GM18519 (cell line): Measurements from ENCODE around the gene VPS37C.
"Not testable (repeated sequence)": the region's sequence is repeated elsewhere in the genome, so short reads cannot be mapped to it uniquely, and the experiment has no call there.

Source experiments
- ATAC-seq: cut with Tn5 transposase; IDR thresholded peaks from one replicate; pipeline ENCODE4 v1.9.1; 2021; ENCODE audit warnings: mild to moderate bottlenecking, moderate library complexity; ENCODE audit not compliant: unreplicated experiment, low FRiP score

VPS37C gene

GRCh38 chr11:61103851-61104423 lies 57.3 kb downstream of the VPS37C start:
- ATAC-seq = no peak

DNA sequence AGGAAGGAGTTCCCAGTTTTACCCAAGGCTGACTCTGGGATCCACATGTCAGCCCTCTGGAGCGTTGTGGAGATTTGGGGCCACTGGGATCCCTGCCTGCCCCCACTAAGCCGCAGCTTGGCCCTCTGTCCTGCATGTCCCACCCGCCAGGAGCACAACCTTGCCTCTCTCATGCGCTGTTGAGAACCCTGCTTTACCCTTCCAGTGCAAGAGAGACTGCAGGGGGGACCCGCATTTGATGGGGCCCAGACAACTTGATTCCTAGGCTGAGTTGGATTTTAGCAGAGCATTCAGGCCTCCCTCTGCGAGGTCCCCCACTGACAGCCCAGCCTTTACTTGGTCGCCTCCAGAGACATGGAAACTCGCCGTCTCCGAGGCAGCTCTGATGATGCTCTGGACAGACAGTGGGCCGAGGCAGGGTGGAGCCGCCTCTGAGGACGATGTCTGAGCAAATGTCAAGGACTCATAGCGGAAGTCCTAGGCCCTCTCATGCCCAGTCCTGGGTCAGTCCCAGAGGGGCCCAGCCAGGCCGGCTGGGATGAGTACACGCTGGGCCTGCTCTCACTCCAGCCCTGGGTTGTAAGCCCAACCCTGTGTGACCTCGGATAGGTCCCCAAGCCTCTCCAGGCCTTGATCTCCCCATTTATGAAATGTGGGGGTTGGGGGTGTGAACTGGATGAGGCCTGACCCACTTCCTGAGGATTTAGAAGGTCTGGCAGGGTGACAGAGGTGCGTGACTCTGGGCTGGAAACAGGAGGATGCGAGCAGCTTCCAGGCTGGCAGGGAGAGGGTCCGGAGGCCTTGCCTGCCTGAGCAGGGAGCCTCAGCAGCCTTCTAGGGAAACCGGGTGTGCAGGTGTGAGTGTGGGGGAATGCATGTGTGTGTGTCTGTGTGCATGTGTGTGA lies 58.3 kb downstream of the VPS37C start:
- no peak for ATAC-seq

DNA sequence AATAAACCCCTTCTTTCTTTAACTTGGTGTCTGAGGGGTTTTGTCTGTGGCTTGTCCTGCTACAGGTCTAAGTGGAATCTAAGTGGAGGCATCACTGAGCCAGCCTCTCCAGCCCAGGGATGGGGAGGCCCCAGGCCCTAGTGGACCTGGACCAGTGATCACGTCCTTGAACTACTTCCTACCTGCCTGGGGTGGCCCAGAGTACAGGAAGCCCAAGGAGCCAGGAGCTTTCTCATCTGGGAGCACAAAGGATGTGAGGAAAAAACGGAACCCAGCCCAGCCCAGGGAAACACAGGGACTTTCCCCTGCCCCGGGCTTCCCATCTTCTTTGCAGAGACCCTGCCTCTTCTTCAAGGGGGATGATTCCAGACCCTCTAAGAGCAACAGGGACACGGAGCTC lies 62.4 kb downstream of the VPS37C start:
- ATAC-seq = no peak

DNA sequence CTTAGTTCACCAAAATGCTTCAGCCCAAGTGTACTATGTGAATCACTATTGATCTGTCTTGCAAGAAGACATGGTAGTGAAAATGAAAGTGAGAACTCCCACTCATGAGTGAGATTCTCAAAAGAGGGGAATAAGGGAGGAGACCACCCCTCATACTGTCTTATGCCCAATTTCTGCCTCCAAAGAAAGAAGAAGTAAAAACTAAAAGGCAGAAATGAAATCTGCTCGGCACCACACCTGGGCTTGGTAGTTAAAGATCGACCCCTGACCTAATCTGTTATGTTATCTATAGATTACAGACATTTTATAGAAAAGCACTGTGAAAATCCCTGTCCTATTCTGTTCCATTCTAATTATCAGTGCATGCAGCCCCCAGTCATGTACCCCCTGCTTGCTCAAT lies 63.0 kb downstream of the VPS37C start:
- ATAC-seq = not testable (repeated sequence)

GRCh38 chr11:61095021-61095420 lies 66.2 kb downstream of the VPS37C start:
- ATAC-seq = no peak

- not testable (repeated sequence) for ATAC-seq
Observed at GRCh38 chr11:61094167-61094566, 67.1 kb downstream of the VPS37C start.

- ATAC-seq = no peak
Observed at GRCh38 chr11:61092908-61093763, 68.1 kb downstream of the VPS37C start.

- ATAC-seq = no peak
Observed at GRCh38 chr11:61092280-61092766, 68.9 kb downstream of the VPS37C start.

DNA sequence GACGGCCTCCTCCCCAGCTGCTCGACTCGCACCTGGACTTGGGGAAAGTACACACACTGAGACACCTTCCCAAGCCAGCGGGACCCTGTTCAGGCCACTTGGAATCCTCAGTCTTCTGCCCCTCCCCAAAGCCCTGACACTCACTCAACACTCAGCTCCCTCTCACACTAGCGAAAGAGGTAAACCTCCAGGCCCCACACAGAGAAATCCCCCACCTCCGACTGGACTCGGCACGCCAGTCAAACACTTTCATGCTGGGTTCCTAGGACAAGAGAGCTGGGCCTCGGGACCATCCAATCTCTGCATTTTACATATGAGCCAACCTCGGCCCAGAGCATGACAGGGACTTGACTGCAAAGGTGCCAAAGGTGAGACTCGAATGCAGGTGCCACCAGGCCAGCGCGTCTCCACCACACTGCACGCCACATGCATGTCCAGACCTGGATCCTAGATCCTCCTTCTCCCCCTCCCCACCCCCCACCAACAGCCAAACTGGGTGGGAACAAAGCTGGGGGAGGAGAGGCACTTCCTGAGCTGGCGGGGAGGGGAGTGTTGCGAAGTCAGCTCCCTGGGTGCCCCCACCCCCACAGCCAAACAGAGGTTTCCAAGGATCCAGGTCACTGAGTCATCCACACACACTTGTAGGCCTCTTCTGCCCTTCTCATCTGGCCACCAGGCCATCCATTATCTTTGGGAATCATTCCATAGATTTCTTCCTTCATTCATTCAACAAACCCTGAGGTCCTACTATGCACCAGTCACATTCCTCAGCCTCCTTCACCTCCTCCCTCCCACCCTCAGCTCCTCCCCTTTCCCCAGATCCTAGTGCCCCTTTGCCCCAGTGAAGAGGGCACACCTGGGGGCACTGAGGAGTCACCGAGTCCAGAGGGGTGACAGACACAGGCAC lies 69.6 kb downstream of the VPS37C start:
- ATAC-seq = no peak

DNA sequence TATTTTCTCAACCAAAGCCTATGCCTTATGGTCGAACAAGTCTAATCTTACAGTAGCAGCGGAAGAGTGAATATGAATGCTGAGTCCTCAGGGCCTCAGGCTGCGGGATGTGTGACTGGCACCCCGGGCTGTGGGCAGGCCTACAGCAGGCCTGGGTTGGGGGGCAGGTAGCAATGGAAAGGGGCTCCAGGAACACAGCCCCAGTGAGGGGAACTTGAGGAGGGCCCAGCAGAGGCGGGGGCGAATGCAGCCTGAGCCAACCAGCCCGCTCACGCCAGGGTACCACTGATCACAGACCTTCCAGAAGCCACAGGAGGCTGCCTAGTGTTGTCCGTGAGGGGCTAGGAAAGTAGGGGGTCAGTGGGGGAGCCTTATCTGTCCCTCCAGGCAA lies 70.2 kb downstream of the VPS37C start:
- no peak for ATAC-seq

DNA sequence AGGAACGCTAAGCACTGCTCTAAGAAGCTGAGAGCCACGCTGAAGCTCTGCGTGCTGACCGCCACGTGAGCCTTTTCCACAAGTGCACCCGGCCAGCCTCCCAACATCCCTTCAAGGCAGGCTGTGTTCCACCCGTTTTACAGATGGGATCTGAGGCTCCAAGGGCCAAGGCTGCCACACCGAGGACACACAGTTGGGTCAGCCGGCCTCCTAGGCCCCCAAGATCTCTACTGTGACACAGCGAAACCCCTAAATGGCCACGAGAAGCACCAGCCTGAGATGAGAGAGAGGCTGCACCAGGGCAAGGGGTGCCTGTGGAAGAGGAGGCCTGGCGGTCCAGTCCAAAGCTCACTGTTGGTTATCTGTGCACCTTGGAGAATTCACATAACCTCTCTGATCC lies 70.7 kb downstream of the VPS37C start:
- no peak for ATAC-seq

- ATAC-seq = no peak
Observed at GRCh38 chr11:61089806-61090491, 71.3 kb downstream of the VPS37C start.

- no peak for ATAC-seq
Observed at GRCh38 chr11:61087426-61088119, 73.7 kb downstream of the VPS37C start.

DNA sequence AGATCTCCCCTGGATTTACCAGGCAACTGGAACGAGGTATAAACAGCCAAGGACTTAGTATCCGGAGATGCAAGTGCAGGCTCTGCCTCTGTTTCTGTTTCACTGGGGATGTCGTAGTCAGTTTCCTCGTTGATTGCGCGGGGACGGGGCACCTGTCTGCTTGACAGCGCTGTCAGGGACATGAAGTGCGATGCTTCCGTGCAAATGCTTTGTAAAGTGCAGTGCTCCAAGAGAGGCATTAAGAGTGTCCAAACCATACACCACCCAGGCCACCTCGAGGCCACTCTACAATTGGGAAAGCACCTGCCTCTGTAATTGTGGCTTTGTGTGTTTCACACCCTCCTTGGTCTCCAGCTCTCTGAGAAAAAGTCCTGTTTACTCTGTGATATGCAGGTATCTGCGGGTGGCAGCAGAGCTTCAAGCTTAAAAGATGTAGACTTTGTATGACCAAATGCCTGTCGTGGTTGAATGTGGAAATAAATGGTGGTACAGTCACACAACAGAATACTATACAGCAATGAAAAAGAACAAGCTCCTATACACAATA lies 77.6 kb downstream of the VPS37C start:
- no peak for ATAC-seq

- ATAC-seq = no peak
Observed at GRCh38 chr11:61082931-61083531, 78.2 kb downstream of the VPS37C start.

- ATAC-seq = no peak
Observed at GRCh38 chr11:61082062-61082870, 79.0 kb downstream of the VPS37C start.

GRCh38 chr11:61080986-61081590 lies 80.1 kb downstream of the VPS37C start:
- ATAC-seq = no peak
